ENCODE measurements around the gene SOBP. TPM values are rescaled to one million over a fixed set of nuclear protein-coding genes. Genes with fewer than 3 reads are reported as not detected.

The SOBP gene
- total RNA-seq, 2 experiments from 2014 or later, result 0.05 to 0.17 TPM

DNA sequence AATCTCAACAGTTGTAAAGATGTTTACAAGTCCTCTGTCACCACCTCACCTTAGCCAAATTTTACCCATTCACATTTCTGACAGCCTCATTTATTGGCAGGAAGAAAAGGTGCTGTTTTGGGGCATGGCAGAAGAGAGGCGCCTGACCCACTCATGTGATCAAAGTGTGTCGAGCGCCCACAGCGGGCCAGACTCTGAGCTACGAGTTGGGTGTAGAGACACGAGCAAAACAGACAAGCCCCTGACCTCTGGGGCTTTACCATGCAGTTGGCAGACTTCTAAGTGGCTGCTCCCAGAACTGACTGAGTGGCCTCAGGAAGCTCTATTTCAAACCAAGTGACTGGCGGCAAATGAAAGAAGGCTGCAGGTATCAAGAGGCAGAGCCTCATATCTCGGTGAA is 167.0 kb downstream of the SOBP start:
- Mint-ChIP-seq H3K36me3 (ENCODE audit: low read depth) (no peaks in the 10 kb centered on the region), H3K4me1 (ENCODE audit: low read depth) (peaks cover 38% of the 10 kb centered on the region), H3K27me3 (peaks cover 6% of the 10 kb centered on the region), H3K27ac (no peak overlapping the region), H3K4me3 (no peak overlapping the region), H3K9me3 (no peaks in the 10 kb centered on the region)
- Histone ChIP-seq H3K36me3 (ENCODE audit: insufficient read depth, low read length) (no peaks in the 10 kb centered on the region), H3K4me3 (ENCODE audit: low read length) (no peak overlapping the region), H3K4me1 (ENCODE audit: insufficient read depth, low read length) (peaks cover 19% of the 10 kb centered on the region), H3K27me3 (ENCODE audit: control insufficient read depth in 1 of 2, insufficient read depth in 2 of 2, low read length in 2 of 2) (no peaks in the 10 kb centered on the region), H3K27ac (ENCODE audit: low read depth in 1 of 2, low read length in 2 of 2) (no peak overlapping the region), H3K9me3 (ENCODE audit: control insufficient read depth in 1 of 2, insufficient read depth in 1 of 2, low read length in 2 of 2) (no peaks in the 10 kb centered on the region)
- ChIA-PET POLR2A (interaction anchor here (0.8 kb wide), 1 partner anchor 38 kb away, joined by 3 read pairs; no protein-coding TSS in a partner anchor), CTCF (interaction anchor here (0.7 kb wide), 1 partner anchor 113 kb away, joined by 3 read pairs; no protein-coding TSS in a partner anchor)
- no peak for ATAC-seq (ENCODE audit: poor library complexity)
- DNase-seq, result peak in 1 of 14 experiments; percentile 14
- intact Hi-C loops (cut with DNase I, micrococcal nuclease), result no loop called here
- TF ChIP-seq, protein P1, sequence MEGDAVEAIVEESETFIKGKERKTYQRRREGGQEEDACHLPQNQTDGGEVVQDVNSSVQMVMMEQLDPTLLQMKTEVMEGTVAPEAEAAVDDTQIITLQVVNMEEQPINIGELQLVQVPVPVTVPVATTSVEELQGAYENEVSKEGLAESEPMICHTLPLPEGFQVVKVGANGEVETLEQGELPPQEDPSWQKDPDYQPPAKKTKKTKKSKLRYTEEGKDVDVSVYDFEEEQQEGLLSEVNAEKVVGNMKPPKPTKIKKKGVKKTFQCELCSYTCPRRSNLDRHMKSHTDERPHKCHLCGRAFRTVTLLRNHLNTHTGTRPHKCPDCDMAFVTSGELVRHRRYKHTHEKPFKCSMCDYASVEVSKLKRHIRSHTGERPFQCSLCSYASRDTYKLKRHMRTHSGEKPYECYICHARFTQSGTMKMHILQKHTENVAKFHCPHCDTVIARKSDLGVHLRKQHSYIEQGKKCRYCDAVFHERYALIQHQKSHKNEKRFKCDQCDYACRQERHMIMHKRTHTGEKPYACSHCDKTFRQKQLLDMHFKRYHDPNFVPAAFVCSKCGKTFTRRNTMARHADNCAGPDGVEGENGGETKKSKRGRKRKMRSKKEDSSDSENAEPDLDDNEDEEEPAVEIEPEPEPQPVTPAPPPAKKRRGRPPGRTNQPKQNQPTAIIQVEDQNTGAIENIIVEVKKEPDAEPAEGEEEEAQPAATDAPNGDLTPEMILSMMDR (IDR thresholded peaks at IDR 0.05), result no peak

DNA sequence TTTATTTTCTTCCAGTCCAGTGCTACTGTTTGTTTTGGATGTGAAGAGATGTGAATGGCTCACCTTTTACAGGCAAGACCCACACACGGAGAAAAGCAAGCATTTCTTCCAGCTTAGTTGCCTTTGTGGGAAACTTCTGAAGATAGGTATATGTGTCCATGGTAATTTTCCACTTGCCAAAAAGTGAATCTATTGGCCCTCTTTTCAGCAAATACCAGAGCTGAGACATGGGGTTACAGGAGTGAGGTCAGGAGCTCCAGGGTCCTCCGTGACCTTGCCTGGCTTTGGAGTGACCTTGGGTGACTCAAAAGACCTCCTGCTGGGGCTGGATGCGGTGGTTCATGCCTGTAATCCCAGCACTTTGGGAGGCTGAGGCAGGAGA is 167.4 kb downstream of the SOBP start:
- DNase-seq, result no peak
- no peak overlapping the region for H3K27ac ChIP-seq (ENCODE audit: low read depth in 1 of 2, low read length in 2 of 2)
- no peaks in the 10 kb centered on the region for H3K27me3 ChIP-seq (ENCODE audit: control insufficient read depth in 1 of 2, insufficient read depth in 2 of 2, low read length in 2 of 2)
- no peaks in the 10 kb centered on the region for H3K9me3 ChIP-seq (ENCODE audit: control insufficient read depth in 1 of 2, insufficient read depth in 1 of 2, low read length in 2 of 2)
- H3K36me3 ChIP-seq (ENCODE audit: insufficient read depth, low read length), result no peaks in the 10 kb centered on the region
- no peak for ATAC-seq (ENCODE audit: poor library complexity)
- CTCF ChIA-PET, result interaction anchor here (0.7 kb wide), 2 partner anchors 113 to 908 kb away, joined by 3 to 4 read pairs; no protein-coding TSS in a partner anchor
- H3K27me3 Mint-ChIP-seq, result peaks cover 6% of the 10 kb centered on the region
- TF ChIP-seq, protein P1 (IDR thresholded peaks at IDR 0.05), result no peak
- POLR2A ChIA-PET, result interaction anchor here (1.0 kb wide), 1 partner anchor 167 kb away, joined by 3 read pairs; the partner anchor contains the start of gene SCML4
- peak overlapping the region; percentile 53 for H3K27ac Mint-ChIP-seq
- H3K4me1 Mint-ChIP-seq (ENCODE audit: low read depth), result peaks cover 38% of the 10 kb centered on the region
- intact Hi-C loops (cut with DNase I, micrococcal nuclease), result no loop called here
- H3K36me3 Mint-ChIP-seq (ENCODE audit: low read depth), result no peaks in the 10 kb centered on the region
- H3K4me3 Mint-ChIP-seq, result peak overlapping the region; percentile 79
- peaks cover 19% of the 10 kb centered on the region for H3K4me1 ChIP-seq (ENCODE audit: insufficient read depth, low read length)
- H3K4me3 ChIP-seq (ENCODE audit: low read length), result no peak overlapping the region
- H3K9me3 Mint-ChIP-seq, result no peaks in the 10 kb centered on the region

GRCh38 chr6:107657755-107658461 is 168.0 kb downstream of the SOBP start:
- H3K27me3 Mint-ChIP-seq, result peaks cover 6% of the 10 kb centered on the region
- ATAC-seq (ENCODE audit: poor library complexity) (peak; percentile 88), DNase-seq (peak in 11 of 14 experiments; percentile 11 to 75 (median 50))
- H3K27ac ChIP-seq (ENCODE audit: low read depth in 1 of 2, low read length in 2 of 2), result peak overlapping the region in 1 of 2 donors; percentile 12
- H3K36me3 ChIP-seq (ENCODE audit: insufficient read depth, low read length), result no peaks in the 10 kb centered on the region
- H3K36me3 Mint-ChIP-seq (ENCODE audit: low read depth), result no peaks in the 10 kb centered on the region
- no peaks in the 10 kb centered on the region for H3K9me3 ChIP-seq (ENCODE audit: control insufficient read depth in 1 of 2, insufficient read depth in 1 of 2, low read length in 2 of 2)
- intact Hi-C loops (cut with DNase I, micrococcal nuclease), result no loop called here
- H3K4me3 Mint-ChIP-seq, result peak overlapping the region; percentile 79
- H3K4me3 ChIP-seq (ENCODE audit: low read length), result peak overlapping the region; percentile 42
- CTCF ChIA-PET, result interaction anchor here (0.7 kb wide), 2 partner anchors 112 to 908 kb away, joined by 3 to 4 read pairs; no protein-coding TSS in a partner anchor
- H3K27ac Mint-ChIP-seq, result peak overlapping the region; percentile 53
- no peaks in the 10 kb centered on the region for H3K9me3 Mint-ChIP-seq
- H3K4me1 ChIP-seq (ENCODE audit: insufficient read depth, low read length), result peaks cover 19% of the 10 kb centered on the region
- peaks cover 38% of the 10 kb centered on the region for H3K4me1 Mint-ChIP-seq (ENCODE audit: low read depth)
- TF ChIP-seq, protein P1 (IDR thresholded peaks at IDR 0.05), result no peak
- POLR2A ChIA-PET, result interaction anchor here (0.7 to 1.0 kb wide), 2 partner anchors 165 to 166 kb away, joined by 3 read pairs; partner anchors contain the start of gene SCML4
- no peaks in the 10 kb centered on the region for H3K27me3 ChIP-seq (ENCODE audit: control insufficient read depth in 1 of 2, insufficient read depth in 2 of 2, low read length in 2 of 2)
